HepG2 (cell line): ENCODE results near the gene DHX8. TPM values are rescaled to one million over a fixed set of nuclear protein-coding genes. Genes with fewer than 3 reads are reported as not detected.

ENCODE experiments used
- AGO1 ChIP-seq: fragments of 200-400 bp; formaldehyde crosslinking; IDR thresholded peaks from 2 replicates; pipeline ENCODE4 v1.6.1; 2017; ENCODE audit warnings: mild to moderate bottlenecking, low read depth, low read length, moderate library complexity; ENCODE audit not compliant: poor library complexity, severe bottlenecking
- FOXA3 ChIP-seq: IDR thresholded peaks from 2 replicates; pipeline ENCODE4 v1.6.1; 2016; ENCODE audit warnings: missing genetic modification reagents, missing compliant biosample characterization
- MED8 ChIP-seq: sonication (generic); formaldehyde crosslinking; IDR thresholded peaks from 2 replicates; pipeline ENCODE4 v1.8.1; 2023; ENCODE audit warnings: mild to moderate bottlenecking, missing genetic modification reagents; ENCODE audit not compliant: insufficient replicate concordance
- PCBP2 ChIP-seq: fragments of 200-400 bp; formaldehyde crosslinking; optimal IDR thresholded peaks from 2 replicates; pipeline ENCODE3; 2018; ENCODE audit warnings: low read length, low read depth; ENCODE audit not compliant: poor library complexity, severe bottlenecking
- RBAK ChIP-seq: sonication (generic); formaldehyde crosslinking; IDR thresholded peaks from 2 replicates; pipeline ENCODE4 v1.5.1; 2020; ENCODE audit warnings: mild to moderate bottlenecking, missing genetic modification reagents
- RBFOX2 ChIP-seq: fragments of 200-400 bp; formaldehyde crosslinking; IDR thresholded peaks from 2 replicates; pipeline ENCODE4 v1.6.1; 2017; ENCODE audit warnings: low read depth, mild to moderate bottlenecking, low read length
- REXO4 ChIP-seq: sonication (generic); formaldehyde crosslinking; IDR thresholded peaks from 2 replicates; pipeline ENCODE4 v1.8.0; 2022; ENCODE audit warnings: missing genetic modification reagents, mild to moderate bottlenecking, borderline replicate concordance
- SMYD3 ChIP-seq: sonication (generic); formaldehyde crosslinking; IDR thresholded peaks from 2 replicates; pipeline ENCODE4 v1.8.1; 2023; ENCODE audit warnings: mild to moderate bottlenecking, missing genetic modification reagents
- SPEN ChIP-seq: sonication (generic); formaldehyde crosslinking; IDR thresholded peaks from 2 replicates; pipeline ENCODE4 v1.5.1; 2020; ENCODE audit warnings: low read depth, mild to moderate bottlenecking, missing genetic modification reagents
- ZNF207 ChIP-seq: fragments of 450-650 bp; IDR thresholded peaks from 2 replicates; pipeline ENCODE4 v1.6.1; 2016; ENCODE audit warnings: antibody characterized with exemption, borderline replicate concordance
- ZNF253 ChIP-seq: sonication (generic); formaldehyde crosslinking; IDR thresholded peaks from 2 replicates; pipeline ENCODE4 v1.8.0; 2022; ENCODE audit warnings: mild to moderate bottlenecking, missing genetic modification reagents, borderline replicate concordance
- ZNF34 ChIP-seq: sonication (generic); formaldehyde crosslinking; IDR thresholded peaks from 2 replicates; pipeline ENCODE4 v1.4.0; 2020; ENCODE audit warnings: mild to moderate bottlenecking, missing genetic modification reagents, borderline replicate concordance
- ZNF724P ChIP-seq: sonication (generic); formaldehyde crosslinking; IDR thresholded peaks from 2 replicates; pipeline ENCODE4 v1.8.0; 2022; ENCODE audit warnings: missing genetic modification reagents, borderline replicate concordance
- ZSCAN21 ChIP-seq: sonication (generic); formaldehyde crosslinking; IDR thresholded peaks from 2 replicates; pipeline ENCODE4 v1.8.0; 2022; ENCODE audit warnings: mild to moderate bottlenecking, missing genetic modification reagents, moderate library complexity, borderline replicate concordance
- polyA plus RNA-seq, 8 experiments: library from polyadenylated mRNA; depleted of rRNA in 3 of 8; stranded (reverse) in 7 of 8; unstranded in 1 of 8; fragments of >200 nt; fragmentation: Illumina TruSeq in 4 of 8; extraction: Trizol in 4 of 8; gene quantifications; 2 replicates each; pipeline versions ENCODE4 v1.2.1 to v1.2.3, GENCODE V29; 2011 to 2016; ENCODE audit warnings: low read depth in 4 of 8, missing spikeins in 1 of 8, mixed read lengths in 1 of 8; ENCODE audit not compliant: insufficient read depth in 1 of 8
- total RNA-seq, 5 experiments: library from RNA; depleted of rRNA; stranded (reverse); fragments of >200 nt; fragmentation: Illumina TruSeq; extraction: Trizol; gene quantifications; 2 replicates each; pipeline ENCODE4 v1.2.3, GENCODE V29; 2016; ENCODE audit warnings: low read depth in 1 of 5
- TF ChIP-seq, protein P1 (sequence below): sonication (generic); formaldehyde crosslinking; IDR thresholded peaks from 2 replicates; pipeline ENCODE4 v1.5.0; 2020; ENCODE audit warnings: mild to moderate bottlenecking, missing genetic modification reagents
- TF ChIP-seq, protein P2 (sequence below): sonication (generic); formaldehyde crosslinking; IDR thresholded peaks from 2 replicates; pipeline ENCODE4 v1.4.0; 2020; ENCODE audit warnings: missing genetic modification reagents, borderline replicate concordance
- TF ChIP-seq, protein P3 (sequence below): sonication (generic); formaldehyde crosslinking; IDR thresholded peaks from 2 replicates; pipeline ENCODE4 v1.4.0; 2020; ENCODE audit warnings: missing genetic modification reagents
- TF ChIP-seq, protein P4 (sequence below): sonication (generic); IDR thresholded peaks from 2 replicates; pipeline ENCODE4 v1.6.1; 2016; ENCODE audit warnings: low read depth, borderline replicate concordance

Gene DHX8
- total and polyA plus RNA-seq, 2 of the 13 experiments (the other 11 are each of a cell fraction or from before 2014, with no cell fraction given): 24.8 to 48.9 TPM

DNA sequence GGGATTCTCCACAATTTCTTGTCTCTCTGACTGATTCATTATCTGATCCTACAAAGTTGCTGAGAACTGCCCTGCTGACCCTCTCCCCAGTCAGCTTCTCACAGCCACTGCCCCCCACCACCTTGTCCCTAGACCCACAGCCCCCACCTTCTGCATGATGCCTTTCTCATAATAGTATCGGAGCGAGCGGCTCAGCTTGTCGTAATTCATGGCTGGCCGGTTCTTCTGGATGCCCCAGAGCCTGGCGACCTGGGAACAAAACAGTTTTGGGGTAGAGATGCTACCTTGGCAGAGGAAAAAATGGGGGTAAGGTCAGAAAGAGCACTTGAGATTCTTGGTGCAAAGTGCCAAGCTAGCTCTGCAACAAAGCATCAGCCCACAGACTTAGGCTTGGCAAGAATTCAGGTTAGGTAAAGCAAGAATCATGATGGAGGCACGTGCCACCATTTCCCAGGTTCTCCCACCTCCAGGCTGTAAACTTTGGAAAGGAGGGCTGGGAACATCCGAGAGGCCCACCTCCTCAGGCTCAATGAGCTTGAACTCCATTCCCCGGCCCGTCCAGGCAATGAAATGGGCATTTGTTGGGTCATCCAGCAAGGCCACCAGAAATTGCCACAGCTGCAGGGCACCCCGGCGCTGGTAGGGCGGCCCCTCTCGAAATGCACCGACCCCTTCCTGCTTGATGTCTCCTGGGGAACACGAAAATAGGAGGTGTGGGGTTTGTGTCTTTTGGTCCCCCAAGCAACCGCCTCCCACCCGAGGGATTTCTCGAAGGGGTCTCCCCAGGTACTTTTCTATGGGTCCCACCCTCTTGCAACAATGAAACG, 45.4 kb downstream of the DHX8 start (continued):
- TF ChIP-seq AGO1: no peak
- TF ChIP-seq, protein P1, sequence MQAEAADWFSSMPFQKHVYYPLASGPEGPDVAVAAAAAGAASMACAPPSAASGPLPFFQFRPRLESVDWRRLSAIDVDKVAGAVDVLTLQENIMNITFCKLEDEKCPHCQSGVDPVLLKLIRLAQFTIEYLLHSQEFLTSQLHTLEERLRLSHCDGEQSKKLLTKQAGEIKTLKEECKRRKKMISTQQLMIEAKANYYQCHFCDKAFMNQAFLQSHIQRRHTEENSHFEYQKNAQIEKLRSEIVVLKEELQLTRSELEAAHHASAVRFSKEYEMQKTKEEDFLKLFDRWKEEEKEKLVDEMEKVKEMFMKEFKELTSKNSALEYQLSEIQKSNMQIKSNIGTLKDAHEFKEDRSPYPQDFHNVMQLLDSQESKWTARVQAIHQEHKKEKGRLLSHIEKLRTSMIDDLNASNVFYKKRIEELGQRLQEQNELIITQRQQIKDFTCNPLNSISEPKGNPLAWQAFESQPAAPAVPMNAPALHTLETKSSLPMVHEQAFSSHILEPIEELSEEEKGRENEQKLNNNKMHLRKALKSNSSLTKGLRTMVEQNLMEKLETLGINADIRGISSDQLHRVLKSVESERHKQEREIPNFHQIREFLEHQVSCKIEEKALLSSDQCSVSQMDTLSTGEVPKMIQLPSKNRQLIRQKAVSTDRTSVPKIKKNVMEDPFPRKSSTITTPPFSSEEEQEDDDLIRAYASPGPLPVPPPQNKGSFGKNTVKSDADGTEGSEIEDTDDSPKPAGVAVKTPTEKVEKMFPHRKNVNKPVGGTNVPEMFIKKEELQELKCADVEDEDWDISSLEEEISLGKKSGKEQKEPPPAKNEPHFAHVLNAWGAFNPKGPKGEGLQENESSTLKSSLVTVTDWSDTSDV (CRISPR knock-in tag): no peak
- TF ChIP-seq RBFOX2: no peak; the same call in 1 of the 2 replicates
- no peak for TF ChIP-seq ZNF34 (CRISPR knock-in tag)
- TF ChIP-seq ZNF207: no peak
- TF ChIP-seq RBAK (CRISPR knock-in tag): no peak
- TF ChIP-seq SPEN (CRISPR knock-in tag): no peak
- TF ChIP-seq, protein P2, sequence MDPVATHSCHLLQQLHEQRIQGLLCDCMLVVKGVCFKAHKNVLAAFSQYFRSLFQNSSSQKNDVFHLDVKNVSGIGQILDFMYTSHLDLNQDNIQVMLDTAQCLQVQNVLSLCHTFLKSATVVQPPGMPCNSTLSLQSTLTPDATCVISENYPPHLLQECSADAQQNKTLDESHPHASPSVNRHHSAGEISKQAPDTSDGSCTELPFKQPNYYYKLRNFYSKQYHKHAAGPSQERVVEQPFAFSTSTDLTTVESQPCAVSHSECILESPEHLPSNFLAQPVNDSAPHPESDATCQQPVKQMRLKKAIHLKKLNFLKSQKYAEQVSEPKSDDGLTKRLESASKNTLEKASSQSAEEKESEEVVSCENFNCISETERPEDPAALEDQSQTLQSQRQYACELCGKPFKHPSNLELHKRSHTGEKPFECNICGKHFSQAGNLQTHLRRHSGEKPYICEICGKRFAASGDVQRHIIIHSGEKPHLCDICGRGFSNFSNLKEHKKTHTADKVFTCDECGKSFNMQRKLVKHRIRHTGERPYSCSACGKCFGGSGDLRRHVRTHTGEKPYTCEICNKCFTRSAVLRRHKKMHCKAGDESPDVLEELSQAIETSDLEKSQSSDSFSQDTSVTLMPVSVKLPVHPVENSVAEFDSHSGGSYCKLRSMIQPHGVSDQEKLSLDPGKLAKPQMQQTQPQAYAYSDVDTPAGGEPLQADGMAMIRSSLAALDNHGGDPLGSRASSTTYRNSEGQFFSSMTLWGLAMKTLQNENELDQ (CRISPR knock-in tag): no peak
- TF ChIP-seq ZNF253 (CRISPR knock-in tag): no peak
- TF ChIP-seq FOXA3 (CRISPR knock-in tag): no peak
- no peak for TF ChIP-seq SMYD3 (CRISPR knock-in tag)
- TF ChIP-seq, protein P3, sequence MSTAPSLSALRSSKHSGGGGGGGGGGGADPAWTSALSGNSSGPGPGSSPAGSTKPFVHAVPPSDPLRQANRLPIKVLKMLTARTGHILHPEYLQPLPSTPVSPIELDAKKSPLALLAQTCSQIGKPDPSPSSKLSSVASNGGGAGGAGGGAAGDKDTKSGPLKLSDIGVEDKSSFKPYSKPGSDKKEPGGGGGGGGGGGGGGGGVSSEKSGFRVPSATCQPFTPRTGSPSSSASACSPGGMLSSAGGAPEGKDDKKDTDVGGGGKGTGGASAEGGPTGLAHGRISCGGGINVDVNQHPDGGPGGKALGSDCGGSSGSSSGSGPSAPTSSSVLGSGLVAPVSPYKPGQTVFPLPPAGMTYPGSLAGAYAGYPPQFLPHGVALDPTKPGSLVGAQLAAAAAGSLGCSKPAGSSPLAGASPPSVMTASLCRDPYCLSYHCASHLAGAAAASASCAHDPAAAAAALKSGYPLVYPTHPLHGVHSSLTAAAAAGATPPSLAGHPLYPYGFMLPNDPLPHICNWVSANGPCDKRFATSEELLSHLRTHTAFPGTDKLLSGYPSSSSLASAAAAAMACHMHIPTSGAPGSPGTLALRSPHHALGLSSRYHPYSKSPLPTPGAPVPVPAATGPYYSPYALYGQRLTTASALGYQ: no peak
- TF ChIP-seq ZSCAN21 (CRISPR knock-in tag): no peak
- peak; percentile 73; the same call in 1 of the 2 replicates for TF ChIP-seq ZNF724P
- TF ChIP-seq, protein P4, sequence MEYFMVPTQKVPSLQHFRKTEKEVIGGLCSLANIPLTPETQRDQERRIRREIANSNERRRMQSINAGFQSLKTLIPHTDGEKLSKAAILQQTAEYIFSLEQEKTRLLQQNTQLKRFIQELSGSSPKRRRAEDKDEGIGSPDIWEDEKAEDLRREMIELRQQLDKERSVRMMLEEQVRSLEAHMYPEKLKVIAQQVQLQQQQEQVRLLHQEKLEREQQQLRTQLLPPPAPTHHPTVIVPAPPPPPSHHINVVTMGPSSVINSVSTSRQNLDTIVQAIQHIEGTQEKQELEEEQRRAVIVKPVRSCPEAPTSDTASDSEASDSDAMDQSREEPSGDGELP: no peak
- no peak for TF ChIP-seq REXO4 (CRISPR knock-in tag)
- TF ChIP-seq PCBP2: no peak
- no peak for TF ChIP-seq MED8
